ENCODE measurements around the gene CAPN7. TPM values are rescaled to one million over a fixed set of nuclear protein-coding genes. Genes with fewer than 3 reads are reported as not detected.
"Not testable (repeated sequence)": the region's sequence is repeated elsewhere in the genome, so short reads cannot be mapped to it uniquely, and the experiment has no call there.

The CAPN7 gene
- total and polyA plus RNA-seq, 5 experiments from 2014 or later, result 17.8 to 101 (median 33.2) TPM

- H3K27me3 Mint-ChIP-seq, result peaks cover 2 to 27% (median 16%) of the 10 kb centered on the region in 5 donors
- POLR2A ChIA-PET, result no interaction called here
- DNase-seq, result peak in 1 of 10 donors; percentile 4
Measured at GRCh38 chr3:15180042-15180611, 25.9 kb upstream of the CAPN7 start.

GRCh38 chr3:15181511-15181910 is 24.5 kb upstream of the CAPN7 start:
- DNase-seq (no peak), ATAC-seq (no peak)
- POLR2A ChIA-PET, result no interaction called here
- peaks cover 2 to 20% (median 15%) of the 10 kb centered on the region in 5 donors for H3K27me3 Mint-ChIP-seq
- no peak overlapping the region for H3K27ac Mint-ChIP-seq
- H3K9me3 Mint-ChIP-seq, result no peaks in the 10 kb centered on the region
- H3K36me3 Mint-ChIP-seq, result no peaks in the 10 kb centered on the region
- H3K4me3 Mint-ChIP-seq, result no peak overlapping the region
- H3K4me1 Mint-ChIP-seq, result peaks cover 0 to 6% (median 5%) of the 10 kb centered on the region in 4 donors

More at GRCh38 chr3:15180042-15180611, 25.9 kb upstream of the CAPN7 start:
- peaks cover 0 to 6% (median 5%) of the 10 kb centered on the region in 4 donors for H3K4me1 Mint-ChIP-seq
- H3K27ac Mint-ChIP-seq, result peak overlapping the region in 1 of 10 donors; percentile 10
- no peaks in the 10 kb centered on the region for H3K9me3 Mint-ChIP-seq
- ATAC-seq, result peak in 1 of 2 donors; percentile 40
- H3K36me3 Mint-ChIP-seq, result no peaks in the 10 kb centered on the region
- no peak overlapping the region for H3K4me3 Mint-ChIP-seq

- ATAC-seq (no peak), DNase-seq (no peak)
- Mint-ChIP-seq H3K9me3 (no peaks in the 10 kb centered on the region), H3K4me1 (peaks cover 0 to 6% (median 5%) of the 10 kb centered on the region in 4 donors), H3K36me3 (no peaks in the 10 kb centered on the region), H3K4me3 (no peak overlapping the region), H3K27ac (no peak overlapping the region), H3K27me3 (peaks cover 2 to 22% (median 15%) of the 10 kb centered on the region in 5 donors)
- POLR2A ChIA-PET, result no interaction called here
Measured at GRCh38 chr3:15181963-15182362, 24.1 kb upstream of the CAPN7 start.

GRCh38 chr3:15183011-15183410 is 23.0 kb upstream of the CAPN7 start:
- no peak overlapping the region for H3K27ac Mint-ChIP-seq
- peaks cover 0 to 6% (median 4%) of the 10 kb centered on the region in 4 donors for H3K4me1 Mint-ChIP-seq
- H3K4me3 Mint-ChIP-seq, result no peak overlapping the region
- no peak for DNase-seq
- H3K27me3 Mint-ChIP-seq, result peaks cover 2 to 20% (median 14%) of the 10 kb centered on the region in 5 donors
- no peaks in the 10 kb centered on the region for H3K9me3 Mint-ChIP-seq
- ATAC-seq, result no peak
- POLR2A ChIA-PET, result no interaction called here
- H3K36me3 Mint-ChIP-seq, result no peaks in the 10 kb centered on the region

- ATAC-seq (no peak), DNase-seq (no peak)
- POLR2A ChIA-PET, result no interaction called here
- peaks cover 2 to 13% (median 7%) of the 10 kb centered on the region in 5 donors for H3K27me3 Mint-ChIP-seq
- H3K4me3 Mint-ChIP-seq, result no peak overlapping the region
- H3K27ac Mint-ChIP-seq, result no peak overlapping the region
- H3K36me3 Mint-ChIP-seq, result no peaks in the 10 kb centered on the region
- no peaks in the 10 kb centered on the region for H3K9me3 Mint-ChIP-seq
- H3K4me1 Mint-ChIP-seq, result no peaks in the 10 kb centered on the region
Measured at GRCh38 chr3:15185404-15185803, 20.6 kb upstream of the CAPN7 start.

- POLR2A ChIA-PET, result no interaction called here
- no peak for DNase-seq
- H3K4me1 Mint-ChIP-seq, result no peaks in the 10 kb centered on the region
- H3K4me3 Mint-ChIP-seq, result no peak overlapping the region
- H3K9me3 Mint-ChIP-seq, result no peaks in the 10 kb centered on the region
- H3K27me3 Mint-ChIP-seq, result peaks cover 2 to 13% (median 7%) of the 10 kb centered on the region in 5 donors
- no peaks in the 10 kb centered on the region for H3K36me3 Mint-ChIP-seq
- peak overlapping the region in 1 of 10 donors; percentile 29 for H3K27ac Mint-ChIP-seq
- ATAC-seq, result no peak
Measured at GRCh38 chr3:15186101-15186476, 20.0 kb upstream of the CAPN7 start.

- POLR2A ChIA-PET, result not testable (repeated sequence)
Measured at GRCh38 chr3:15186477-15187164, 19.4 kb upstream of the CAPN7 start.

GRCh38 chr3:15197340-15198029 is 8.6 kb upstream of the CAPN7 start:
- no peak overlapping the region for H3K4me3 Mint-ChIP-seq
- DNase-seq (no peak), ATAC-seq (no peak)
- H3K27me3 Mint-ChIP-seq, result peaks cover 0 to 4% (median 0%) of the 10 kb centered on the region in 5 donors
- no peak overlapping the region for H3K27ac Mint-ChIP-seq
- POLR2A ChIA-PET, result no interaction called here
- H3K9me3 Mint-ChIP-seq, result no peaks in the 10 kb centered on the region
- peaks cover 0 to under 1% (median 0%) of the 10 kb centered on the region in 4 donors for H3K4me1 Mint-ChIP-seq
- H3K36me3 Mint-ChIP-seq, result no peaks in the 10 kb centered on the region

More at GRCh38 chr3:15186477-15187164, 19.4 kb upstream of the CAPN7 start:
- not testable (repeated sequence) for H3K36me3 Mint-ChIP-seq, DNase-seq, ATAC-seq, H3K4me3 Mint-ChIP-seq, H3K9me3 Mint-ChIP-seq, H3K4me1 Mint-ChIP-seq
- peak overlapping the region in 2 of 10 donors; percentile 29 to 49 for H3K27ac Mint-ChIP-seq
- peaks cover 0 to 13% (median 6%) of the 10 kb centered on the region in 5 donors for H3K27me3 Mint-ChIP-seq

GRCh38 chr3:15198686-15199085 is 7.4 kb upstream of the CAPN7 start:
- POLR2A ChIA-PET, result no interaction called here
- H3K27ac Mint-ChIP-seq, result no peak overlapping the region
- ATAC-seq (no peak), DNase-seq (no peak)
- peaks cover 2 to 10% (median 3%) of the 10 kb centered on the region in 4 donors for H3K4me1 Mint-ChIP-seq
- H3K36me3 Mint-ChIP-seq, result no peaks in the 10 kb centered on the region
- no peak overlapping the region for H3K4me3 Mint-ChIP-seq
- H3K27me3 Mint-ChIP-seq, result peaks cover 0 to 2% (median 0%) of the 10 kb centered on the region in 5 donors
- H3K9me3 Mint-ChIP-seq, result no peaks in the 10 kb centered on the region

- H3K36me3 Mint-ChIP-seq, result no peaks in the 10 kb centered on the region
- no peaks in the 10 kb centered on the region for H3K27me3 Mint-ChIP-seq
- no peak overlapping the region for H3K27ac Mint-ChIP-seq
- POLR2A ChIA-PET, result no interaction called here
- DNase-seq (no peak), ATAC-seq (no peak)
- H3K4me3 Mint-ChIP-seq, result no peak overlapping the region
- H3K9me3 Mint-ChIP-seq, result no peaks in the 10 kb centered on the region
- H3K4me1 Mint-ChIP-seq, result peaks cover 2 to 10% (median 3%) of the 10 kb centered on the region in 4 donors
Measured at GRCh38 chr3:15199493-15200105, 6.4 kb upstream of the CAPN7 start.

- no peaks in the 10 kb centered on the region for H3K9me3 Mint-ChIP-seq
- H3K4me1 Mint-ChIP-seq, result peaks cover 8 to 39% (median 27%) of the 10 kb centered on the region in 4 donors
- no peak overlapping the region for H3K4me3 Mint-ChIP-seq
- peaks cover 0 to 7% (median 3%) of the 10 kb centered on the region in 3 donors for H3K36me3 Mint-ChIP-seq
- H3K27ac Mint-ChIP-seq, result peak overlapping the region in 1 of 10 donors; percentile 29
- no peaks in the 10 kb centered on the region for H3K27me3 Mint-ChIP-seq
- POLR2A ChIA-PET, result interaction anchor here (2.2 kb wide), 1 partner anchor 64 kb away, joined by 7 read pairs; no protein-coding TSS in a partner anchor
- DNase-seq (no peak), ATAC-seq (no peak)
Measured at GRCh38 chr3:15204005-15204404, 2.0 kb upstream of the CAPN7 start.

GRCh38 chr3:15205482-15205933 is 538 bp upstream of the CAPN7 start:
- no peaks in the 10 kb centered on the region for H3K9me3 Mint-ChIP-seq
- DNase-seq, result no peak
- ATAC-seq, result no peak
- peaks cover 0 to 13% (median 3%) of the 10 kb centered on the region in 3 donors for H3K36me3 Mint-ChIP-seq
- H3K4me1 Mint-ChIP-seq, result peaks cover 8 to 41% (median 31%) of the 10 kb centered on the region in 4 donors
- H3K27me3 Mint-ChIP-seq, result no peaks in the 10 kb centered on the region
- POLR2A ChIA-PET, result interaction anchor here (0.7 to 2.5 kb wide), 17 partner anchors 12 to 1336 kb away, joined by 3 to 9 read pairs (median 5); partner anchors contain the start of genes BTD, CCDC174, HACL1 and METTL6
- peak overlapping the region; percentile 83 to 92 (median 89) for H3K4me3 Mint-ChIP-seq
- peak overlapping the region; percentile 87 to 96 (median 94) for H3K27ac Mint-ChIP-seq
